ENCODE data around the gene MRPL41.

The MRPL41 gene

DNA sequence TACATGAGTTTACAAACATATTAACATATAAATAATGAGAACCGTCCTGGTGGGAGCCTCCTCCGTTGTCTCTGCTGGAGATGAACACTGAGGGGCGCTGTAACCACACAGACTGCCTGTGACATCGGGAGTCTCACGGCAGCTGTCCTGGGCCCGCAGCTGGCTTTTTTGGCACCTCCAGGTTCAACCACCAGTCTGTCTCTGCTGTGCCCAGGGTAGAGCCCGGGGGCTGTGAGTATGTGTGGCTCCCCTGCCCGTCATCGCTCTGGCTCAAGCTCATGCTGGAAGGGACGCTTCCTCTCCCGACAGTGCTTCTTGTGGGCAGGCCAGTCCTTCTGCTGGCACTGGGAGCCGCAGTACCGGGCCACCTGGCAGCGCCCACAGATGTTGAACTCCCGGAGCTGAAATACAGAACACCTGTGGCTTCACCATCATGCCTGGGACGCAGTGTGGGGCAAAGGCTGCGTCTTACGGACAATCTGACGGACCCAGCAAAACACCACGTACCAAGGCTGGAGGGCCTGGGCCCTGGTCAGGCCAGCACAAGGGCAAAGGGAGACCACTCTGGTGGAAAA is 30.7 kb downstream of the MRPL41 start:
- Histone ChIP-seq H3K36me3 (peaks cover 21 to 62% (median 51%) of the 10 kb centered on the region in 3 donors), H3K27ac (no peak overlapping the region), H3K9me3 (no peaks in the 10 kb centered on the region), H3K4me1 (peaks cover 0 to 19% (median 11%) of the 10 kb centered on the region in 4 donors), H3K27me3 (no peaks in the 10 kb centered on the region), H3K4me3 (no peak overlapping the region)
- intact Hi-C loops (cut with DNase I; ENCODE audit: low total_unique reads): no loop called here
- TF ChIP-seq, protein P1, sequence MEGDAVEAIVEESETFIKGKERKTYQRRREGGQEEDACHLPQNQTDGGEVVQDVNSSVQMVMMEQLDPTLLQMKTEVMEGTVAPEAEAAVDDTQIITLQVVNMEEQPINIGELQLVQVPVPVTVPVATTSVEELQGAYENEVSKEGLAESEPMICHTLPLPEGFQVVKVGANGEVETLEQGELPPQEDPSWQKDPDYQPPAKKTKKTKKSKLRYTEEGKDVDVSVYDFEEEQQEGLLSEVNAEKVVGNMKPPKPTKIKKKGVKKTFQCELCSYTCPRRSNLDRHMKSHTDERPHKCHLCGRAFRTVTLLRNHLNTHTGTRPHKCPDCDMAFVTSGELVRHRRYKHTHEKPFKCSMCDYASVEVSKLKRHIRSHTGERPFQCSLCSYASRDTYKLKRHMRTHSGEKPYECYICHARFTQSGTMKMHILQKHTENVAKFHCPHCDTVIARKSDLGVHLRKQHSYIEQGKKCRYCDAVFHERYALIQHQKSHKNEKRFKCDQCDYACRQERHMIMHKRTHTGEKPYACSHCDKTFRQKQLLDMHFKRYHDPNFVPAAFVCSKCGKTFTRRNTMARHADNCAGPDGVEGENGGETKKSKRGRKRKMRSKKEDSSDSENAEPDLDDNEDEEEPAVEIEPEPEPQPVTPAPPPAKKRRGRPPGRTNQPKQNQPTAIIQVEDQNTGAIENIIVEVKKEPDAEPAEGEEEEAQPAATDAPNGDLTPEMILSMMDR (IDR thresholded peaks at IDR 0.05): no peak
- no peak for DNase-seq

DNA sequence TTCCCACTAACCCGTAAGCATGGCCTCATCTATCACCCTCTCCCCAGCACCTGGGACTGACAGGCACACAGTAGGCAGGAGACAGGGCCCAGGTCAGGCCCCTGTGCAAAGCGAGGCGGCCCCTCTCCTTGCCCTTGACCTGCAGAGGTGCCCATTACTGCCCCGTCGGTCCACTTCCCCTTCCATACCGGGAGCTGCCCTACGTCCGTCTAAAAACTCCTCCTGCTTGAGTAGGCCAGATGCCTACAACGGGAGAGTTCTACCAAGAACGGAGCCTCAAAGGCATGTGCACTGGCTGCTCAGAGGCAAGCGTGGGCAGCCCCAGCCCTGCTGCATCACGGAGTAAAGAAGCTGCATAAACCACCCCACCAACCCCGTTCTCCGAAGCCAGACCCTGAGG is 31.7 kb downstream of the MRPL41 start:
- peaks cover 21 to 72% (median 54%) of the 10 kb centered on the region in 3 donors for H3K36me3 ChIP-seq
- H3K9me3 ChIP-seq: no peaks in the 10 kb centered on the region
- no peak overlapping the region for H3K27ac ChIP-seq
- TF ChIP-seq, protein P1 (IDR thresholded peaks at IDR 0.05): no peak
- H3K4me3 ChIP-seq: no peak overlapping the region
- intact Hi-C loops (cut with DNase I; ENCODE audit: low total_unique reads): no loop called here
- no peak for DNase-seq
- peaks cover 0 to 10% (median 4%) of the 10 kb centered on the region in 4 donors for H3K4me1 ChIP-seq
- no peaks in the 10 kb centered on the region for H3K27me3 ChIP-seq

DNA sequence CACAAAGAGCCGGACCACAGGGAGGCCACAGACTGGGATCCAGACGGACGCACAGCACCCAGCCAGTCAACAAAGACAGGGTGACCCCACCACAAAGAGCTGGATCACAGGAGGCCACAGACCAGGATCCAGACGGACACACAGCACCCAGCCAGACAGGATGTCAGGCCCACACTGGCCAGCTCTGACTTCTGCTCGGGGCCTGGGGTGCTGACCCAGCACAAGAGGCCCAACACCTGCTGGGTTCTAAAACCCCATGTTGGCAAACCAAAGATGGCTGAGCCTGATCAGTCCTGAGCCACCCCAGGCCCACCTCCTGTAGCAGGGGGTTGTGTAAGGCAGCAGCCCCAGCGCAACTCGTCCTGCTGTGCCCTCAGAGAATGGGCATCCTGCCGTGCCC is 32.3 kb downstream of the MRPL41 start:
- DNase-seq: no peak
- Histone ChIP-seq H3K36me3 (peaks cover 21 to 76% (median 54%) of the 10 kb centered on the region in 3 donors), H3K4me1 (peaks cover 0 to 15% (median 6%) of the 10 kb centered on the region in 4 donors), H3K4me3 (no peak overlapping the region), H3K27ac (no peak overlapping the region), H3K9me3 (no peaks in the 10 kb centered on the region), H3K27me3 (no peaks in the 10 kb centered on the region)
- TF ChIP-seq, protein P1 (IDR thresholded peaks at IDR 0.05): no peak
- intact Hi-C loops (cut with DNase I; ENCODE audit: low total_unique reads): no loop called here

DNA sequence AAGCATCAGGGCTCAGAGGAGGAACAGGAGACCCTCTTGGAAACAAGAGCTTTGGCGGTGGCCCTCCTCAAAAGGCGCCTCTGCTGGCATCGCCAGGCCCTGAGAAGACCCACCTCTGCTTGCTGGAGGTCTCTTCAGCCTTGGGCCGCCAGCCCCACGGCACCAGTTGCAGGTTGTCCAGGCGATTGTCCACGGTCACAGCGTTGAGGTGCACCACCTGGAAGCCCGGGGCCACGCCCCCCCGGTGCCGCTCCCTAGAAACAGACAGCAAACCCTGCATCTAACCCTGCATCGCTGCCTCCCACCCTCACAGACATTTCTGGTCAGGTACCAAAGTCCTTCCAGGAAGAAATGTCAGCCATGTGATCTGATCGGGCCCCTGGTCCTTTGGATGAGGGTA is 35.2 kb downstream of the MRPL41 start:
- Histone ChIP-seq H3K4me1 (peaks cover 0 to 21% (median 16%) of the 10 kb centered on the region in 4 donors), H3K9me3 (no peaks in the 10 kb centered on the region), H3K27me3 (no peaks in the 10 kb centered on the region), H3K4me3 (no peak overlapping the region), H3K36me3 (peaks cover 21 to 69% (median 45%) of the 10 kb centered on the region in 3 donors), H3K27ac (no peak overlapping the region)
- TF ChIP-seq, protein P1 (IDR thresholded peaks at IDR 0.05): no peak
- intact Hi-C loops (cut with DNase I; ENCODE audit: low total_unique reads): no loop called here
- no peak for DNase-seq

DNA sequence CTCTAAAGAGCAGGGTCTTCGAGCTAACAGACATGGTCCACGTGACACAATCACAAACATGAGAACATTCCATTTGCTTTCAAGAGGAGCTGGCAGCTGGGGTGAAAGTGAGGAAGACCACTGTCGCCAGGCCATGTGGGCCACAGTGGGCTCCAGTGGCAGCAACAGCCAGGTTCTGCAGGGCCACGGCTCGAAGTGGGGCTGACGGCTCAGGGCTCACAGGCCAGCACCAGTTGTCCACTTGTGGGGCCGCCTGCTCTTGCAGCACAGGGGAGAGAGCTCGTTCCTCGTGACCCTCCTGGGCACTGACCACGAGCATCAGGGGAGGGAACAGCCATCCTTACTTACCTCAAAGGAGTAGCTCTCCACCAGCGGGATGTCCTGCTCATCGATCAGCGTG is 36.6 kb downstream of the MRPL41 start:
- H3K9me3 ChIP-seq: no peaks in the 10 kb centered on the region
- intact Hi-C loops (cut with DNase I; ENCODE audit: low total_unique reads): no loop called here
- H3K4me1 ChIP-seq: peaks cover 0 to 21% (median 16%) of the 10 kb centered on the region in 4 donors
- no peak overlapping the region for H3K4me3 ChIP-seq
- TF ChIP-seq, protein P1 (IDR thresholded peaks at IDR 0.05): no peak
- no peaks in the 10 kb centered on the region for H3K27me3 ChIP-seq
- H3K27ac ChIP-seq: no peak overlapping the region
- no peak for DNase-seq
- H3K36me3 ChIP-seq: peaks cover 9 to 55% (median 32%) of the 10 kb centered on the region in 3 donors
